ENCODE data around the gene UPF2. TPM values are rescaled to one million over a fixed set of nuclear protein-coding genes. Genes with fewer than 3 reads are reported as not detected.

UPF2 gene
- total RNA-seq, 2 donors from 2014 or later = 10.6 to 26.0 TPM

DNA sequence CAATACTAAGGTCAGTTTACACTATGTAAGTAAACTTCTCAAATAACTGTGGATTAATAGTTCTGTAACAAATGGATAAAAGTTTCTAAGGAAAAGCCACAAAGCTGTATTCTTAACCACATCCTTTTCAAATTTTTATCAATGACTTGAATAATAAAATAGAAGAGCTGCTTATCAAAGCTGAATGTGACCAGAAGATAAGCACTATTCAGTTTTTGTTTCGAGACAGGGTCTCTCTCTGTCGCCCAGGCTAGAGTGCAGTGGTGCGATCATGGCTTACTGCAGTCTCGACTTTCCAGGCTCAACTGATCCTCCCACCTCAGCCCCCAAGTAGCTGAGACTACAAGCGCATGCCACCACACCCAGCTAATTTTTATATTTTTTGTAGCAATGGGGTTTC is 17.0 kb downstream of the UPF2 start:
- TF ChIP-seq, protein P1, sequence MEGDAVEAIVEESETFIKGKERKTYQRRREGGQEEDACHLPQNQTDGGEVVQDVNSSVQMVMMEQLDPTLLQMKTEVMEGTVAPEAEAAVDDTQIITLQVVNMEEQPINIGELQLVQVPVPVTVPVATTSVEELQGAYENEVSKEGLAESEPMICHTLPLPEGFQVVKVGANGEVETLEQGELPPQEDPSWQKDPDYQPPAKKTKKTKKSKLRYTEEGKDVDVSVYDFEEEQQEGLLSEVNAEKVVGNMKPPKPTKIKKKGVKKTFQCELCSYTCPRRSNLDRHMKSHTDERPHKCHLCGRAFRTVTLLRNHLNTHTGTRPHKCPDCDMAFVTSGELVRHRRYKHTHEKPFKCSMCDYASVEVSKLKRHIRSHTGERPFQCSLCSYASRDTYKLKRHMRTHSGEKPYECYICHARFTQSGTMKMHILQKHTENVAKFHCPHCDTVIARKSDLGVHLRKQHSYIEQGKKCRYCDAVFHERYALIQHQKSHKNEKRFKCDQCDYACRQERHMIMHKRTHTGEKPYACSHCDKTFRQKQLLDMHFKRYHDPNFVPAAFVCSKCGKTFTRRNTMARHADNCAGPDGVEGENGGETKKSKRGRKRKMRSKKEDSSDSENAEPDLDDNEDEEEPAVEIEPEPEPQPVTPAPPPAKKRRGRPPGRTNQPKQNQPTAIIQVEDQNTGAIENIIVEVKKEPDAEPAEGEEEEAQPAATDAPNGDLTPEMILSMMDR (IDR thresholded peaks at IDR 0.05) = no peak

DNA sequence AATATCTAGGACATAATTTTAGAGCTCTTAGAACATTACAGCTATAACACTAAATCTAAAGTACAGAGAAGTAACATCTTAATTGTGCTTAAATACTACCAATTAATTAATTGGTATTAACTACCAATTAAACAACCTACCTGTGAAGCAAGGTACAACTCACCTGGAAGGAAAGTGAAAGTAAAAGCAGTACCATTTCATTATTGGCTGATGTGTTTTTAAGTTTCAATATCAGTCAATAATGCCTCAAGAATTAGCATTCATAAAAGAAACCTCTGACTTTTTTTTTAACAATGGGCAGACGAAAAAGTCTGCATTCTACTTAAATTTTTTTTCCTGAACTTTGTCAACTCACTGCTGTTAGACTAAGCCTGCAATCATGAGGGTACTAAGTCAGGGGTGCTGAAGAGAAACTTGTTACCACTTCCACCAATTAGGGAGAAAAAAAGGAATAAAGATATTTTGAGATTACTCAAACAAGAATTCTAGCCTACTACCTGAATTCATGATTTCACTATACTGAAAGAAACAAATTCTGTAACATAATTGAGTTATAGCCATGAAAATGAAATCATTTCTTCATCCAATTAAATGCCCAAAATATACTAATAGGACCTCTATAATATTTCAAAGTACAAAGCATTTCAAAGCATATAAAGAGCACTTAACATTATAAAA is 19.9 kb downstream of the UPF2 start:
- TF ChIP-seq, protein P1 (IDR thresholded peaks at IDR 0.05) = no peak

More for the DNA sequence above, 17.0 kb downstream of the UPF2 start:
- H3K9me3 ChIP-seq = no peaks in the 10 kb centered on the region
- no peaks in the 10 kb centered on the region for H3K27me3 ChIP-seq (replicated peaks; ENCODE audit: insufficient read depth)
- DNase-seq (ENCODE audit: low spot score) = no peak
- H3K27ac ChIP-seq = no peak overlapping the region
- no peak overlapping the region for H3K4me3 ChIP-seq
- ATAC-seq (ENCODE audit: insufficient number of reproducible peaks, low FRiP score, low read depth) = no peak
- H3K36me3 ChIP-seq = peaks cover 15% of the 10 kb centered on the region
- H3K4me1 ChIP-seq (ENCODE audit: control insufficient read depth in 1 of 2, low read depth in 2 of 2) = peaks cover 7 to 18% of the 10 kb centered on the region in 2 donors

DNA sequence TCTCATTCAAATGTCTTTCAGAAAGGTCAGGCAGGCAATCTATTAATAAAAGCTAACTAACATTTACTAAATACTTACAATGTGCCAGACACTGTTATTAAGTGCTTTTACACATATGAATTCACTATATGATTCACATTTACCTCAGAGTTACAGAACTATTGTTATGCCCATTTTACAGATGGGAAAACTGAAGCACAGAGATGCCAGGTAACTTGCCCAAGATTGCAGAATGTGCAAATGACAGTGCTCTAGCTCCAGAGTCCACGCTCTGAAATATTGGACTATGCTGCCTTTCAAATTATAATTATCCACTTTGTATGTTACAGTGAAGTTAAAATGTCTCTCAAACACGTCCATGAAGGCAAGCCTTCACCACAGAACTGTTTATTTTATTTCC is 22.0 kb downstream of the UPF2 start:
- Histone ChIP-seq H3K4me1 (ENCODE audit: control insufficient read depth in 1 of 2, low read depth in 2 of 2) (peaks cover 7 to 29% of the 10 kb centered on the region in 2 donors), H3K4me3 (no peak overlapping the region), H3K9me3 (no peaks in the 10 kb centered on the region), H3K36me3 (peaks cover 3% of the 10 kb centered on the region), H3K27ac (no peak overlapping the region), H3K27me3 (replicated peaks; ENCODE audit: insufficient read depth) (no peaks in the 10 kb centered on the region)
- TF ChIP-seq, protein P1 (IDR thresholded peaks at IDR 0.05) = no peak
- DNase-seq (ENCODE audit: low spot score) (no peak), ATAC-seq (ENCODE audit: insufficient number of reproducible peaks, low FRiP score, low read depth) (no peak)

More for the DNA sequence above, 19.9 kb downstream of the UPF2 start:
- no peak overlapping the region for H3K27ac ChIP-seq
- no peaks in the 10 kb centered on the region for H3K27me3 ChIP-seq (replicated peaks; ENCODE audit: insufficient read depth)
- H3K36me3 ChIP-seq = peaks cover 3% of the 10 kb centered on the region
- H3K4me1 ChIP-seq (ENCODE audit: control insufficient read depth in 1 of 2, low read depth in 2 of 2) = peaks cover 7 to 29% of the 10 kb centered on the region in 2 donors
- DNase-seq (ENCODE audit: low spot score) (no peak), ATAC-seq (ENCODE audit: insufficient number of reproducible peaks, low FRiP score, low read depth) (no peak)
- H3K4me3 ChIP-seq = no peak overlapping the region
- H3K9me3 ChIP-seq = no peaks in the 10 kb centered on the region

DNA sequence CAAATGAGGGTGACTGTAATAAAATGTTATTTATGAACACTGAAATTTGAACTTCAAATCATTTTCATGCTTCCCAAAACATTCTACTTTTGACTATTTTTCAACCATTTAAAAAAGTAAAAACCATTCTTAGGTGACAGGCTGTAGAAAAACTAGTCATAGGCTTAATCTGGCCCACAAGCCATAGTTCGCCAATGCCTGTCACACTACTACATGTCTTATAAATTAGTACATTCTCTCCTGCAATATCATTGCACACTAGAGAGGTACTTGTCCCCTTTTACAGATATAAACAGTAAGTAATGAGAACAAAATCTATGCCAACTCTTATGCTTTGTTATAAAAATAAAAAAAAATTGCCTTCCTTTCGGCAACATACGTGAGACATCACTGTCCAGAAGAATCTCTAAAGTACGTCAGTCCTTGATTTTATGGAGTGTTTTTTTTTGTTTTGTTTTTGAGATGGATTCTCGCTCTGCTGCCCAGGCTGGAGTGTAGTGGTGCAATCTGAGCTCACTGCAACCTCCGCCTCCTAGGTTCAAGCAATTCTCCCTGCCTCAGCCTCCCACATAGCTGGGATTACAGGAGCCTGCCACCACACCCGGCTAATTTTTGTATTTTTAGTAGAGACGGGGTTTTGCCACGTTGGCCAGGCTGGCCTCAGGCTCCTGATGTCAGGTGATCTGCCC is 23.2 kb downstream of the UPF2 start:
- no peaks in the 10 kb centered on the region for H3K9me3 ChIP-seq
- TF ChIP-seq, protein P1 (IDR thresholded peaks at IDR 0.05) = no peak
- H3K4me3 ChIP-seq = no peak overlapping the region
- ATAC-seq (ENCODE audit: insufficient number of reproducible peaks, low FRiP score, low read depth) (no peak), DNase-seq (ENCODE audit: low spot score) (no peak)
- H3K27ac ChIP-seq = no peak overlapping the region
- peaks cover 3% of the 10 kb centered on the region for H3K36me3 ChIP-seq
- H3K27me3 ChIP-seq (replicated peaks; ENCODE audit: insufficient read depth) = no peaks in the 10 kb centered on the region
- peaks cover 7 to 29% of the 10 kb centered on the region in 2 donors for H3K4me1 ChIP-seq (ENCODE audit: control insufficient read depth in 1 of 2, low read depth in 2 of 2)

DNA sequence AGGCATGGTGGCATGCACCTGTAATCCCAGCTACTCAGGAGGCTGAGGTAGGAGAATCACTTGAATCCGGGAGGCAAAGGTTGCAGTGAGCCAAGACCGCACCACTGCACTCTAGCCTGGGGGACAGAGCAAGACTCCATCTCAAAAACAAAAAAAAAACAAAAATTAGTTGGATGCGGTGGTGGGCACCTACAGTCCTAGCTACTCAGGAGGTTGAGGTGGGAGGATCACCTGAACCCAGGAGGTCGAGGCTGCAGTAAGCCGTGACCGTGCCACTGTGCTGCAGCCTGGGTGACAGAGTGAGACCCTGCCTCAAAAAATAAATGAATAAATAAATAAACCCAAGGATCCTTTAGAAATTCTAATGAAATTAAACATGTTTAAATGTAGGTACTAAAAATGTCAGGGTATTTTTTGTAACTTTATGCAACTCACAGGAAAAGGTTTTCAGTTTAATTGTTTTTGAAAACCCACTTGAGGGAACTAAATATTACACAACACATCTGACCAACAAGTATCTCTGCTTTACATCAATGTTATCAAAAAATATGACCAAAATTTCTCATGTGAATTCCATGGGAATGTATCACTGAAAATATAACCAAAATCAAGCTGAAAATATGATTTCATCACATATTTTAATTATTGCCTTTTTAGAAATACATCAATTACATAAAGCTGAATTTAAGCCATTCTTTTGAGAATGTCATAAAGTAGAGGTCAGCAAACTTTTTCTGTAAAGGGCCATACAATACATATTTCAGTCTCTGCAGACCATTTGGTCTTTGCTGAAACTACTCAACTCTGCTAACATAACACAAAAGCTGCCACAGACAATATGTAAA is 23.9 kb downstream of the UPF2 start:
- ATAC-seq (ENCODE audit: insufficient number of reproducible peaks, low FRiP score, low read depth) (no peak), DNase-seq (ENCODE audit: low spot score) (no peak)
- TF ChIP-seq, protein P1 (IDR thresholded peaks at IDR 0.05) = no peak
- Histone ChIP-seq H3K27ac (no peak overlapping the region), H3K27me3 (replicated peaks; ENCODE audit: insufficient read depth) (no peaks in the 10 kb centered on the region), H3K4me1 (ENCODE audit: control insufficient read depth in 1 of 2, low read depth in 2 of 2) (peaks cover 7 to 29% of the 10 kb centered on the region in 2 donors), H3K9me3 (no peaks in the 10 kb centered on the region), H3K36me3 (peaks cover 3% of the 10 kb centered on the region), H3K4me3 (no peak overlapping the region)

Data from thoracic aorta (tissue), 2 donors.